Measurements from ENCODE around the gene PELI1.
A peak's percentile ranks its signal among the peaks of the same experiment; 100 is the strongest.
"Not testable (repeated sequence)": the region's sequence is repeated elsewhere in the genome, so short reads cannot be mapped to it uniquely, and the experiment has no call there.

Gene PELI1

GRCh38 chr2:64120008-64120407, 24.2 kb downstream of the PELI1 start:
- no peak for DNase-seq

GRCh38 chr2:64119369-64119768, 24.9 kb downstream of the PELI1 start:
- no peak for DNase-seq

GRCh38 chr2:64115808-64116598, 28.2 kb downstream of the PELI1 start:
- peak in 1 of 5 experiments; percentile 20 for DNase-seq

- DNase-seq = no peak
Observed at GRCh38 chr2:64114912-64115277, 29.3 kb downstream of the PELI1 start.

GRCh38 chr2:64114063-64114911, 29.9 kb downstream of the PELI1 start:
- peak in 1 of 5 experiments; percentile 92 for DNase-seq

GRCh38 chr2:64112016-64112415, 32.2 kb downstream of the PELI1 start:
- DNase-seq = no peak

- DNase-seq = no peak
Observed at GRCh38 chr2:64111426-64111825, 32.8 kb downstream of the PELI1 start.

DNA sequence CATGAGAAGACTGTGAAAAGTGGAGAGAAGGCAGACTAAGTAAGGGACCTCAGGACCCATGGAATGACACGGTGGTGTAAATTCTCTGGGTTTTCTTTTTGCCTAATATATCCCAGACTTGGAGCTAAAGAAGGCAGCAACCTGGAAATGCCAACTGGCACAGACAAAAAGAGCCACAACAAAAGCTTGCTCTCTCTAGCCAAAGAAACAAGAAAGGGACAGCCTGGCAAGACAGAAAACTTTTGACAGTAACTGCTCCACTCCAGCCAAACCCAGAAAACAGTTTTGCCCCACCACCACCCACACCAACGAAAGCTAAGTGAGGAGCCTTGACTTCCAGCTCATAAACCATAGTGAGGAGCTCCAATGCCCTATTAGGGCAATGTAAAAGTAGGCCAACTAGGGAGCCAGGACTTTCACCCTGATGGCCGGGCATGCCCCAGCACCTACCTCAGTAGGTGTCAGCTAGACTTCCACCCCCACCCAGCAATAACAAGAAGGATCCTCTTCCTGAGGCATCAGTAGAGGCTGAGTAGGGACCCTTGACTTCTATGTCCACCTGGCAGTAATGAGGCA, 35.5 kb downstream of the PELI1 start:
- no peak for DNase-seq

DNA sequence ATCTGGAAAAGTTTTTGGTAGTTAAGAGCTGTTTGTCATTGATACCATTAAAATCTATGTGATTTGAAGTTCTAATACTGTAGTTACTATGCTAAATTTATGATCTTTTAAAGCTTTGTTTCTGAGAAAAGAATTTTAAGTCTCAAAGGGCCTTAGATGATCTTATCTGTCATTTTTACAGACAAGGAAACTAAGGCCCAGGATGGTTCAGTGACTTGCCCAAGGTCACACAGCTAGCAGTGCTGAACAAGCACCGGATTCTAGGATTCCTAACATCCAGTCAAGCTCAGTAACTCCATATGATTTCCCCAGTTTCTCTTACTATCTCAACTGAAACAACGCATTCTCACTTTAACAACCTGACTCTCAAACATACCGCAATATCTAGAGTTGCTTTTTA, 37.7 kb downstream of the PELI1 start:
- DNase-seq = no peak

- no peak for DNase-seq
Observed at GRCh38 chr2:64105670-64106461, 38.4 kb downstream of the PELI1 start.

DNA sequence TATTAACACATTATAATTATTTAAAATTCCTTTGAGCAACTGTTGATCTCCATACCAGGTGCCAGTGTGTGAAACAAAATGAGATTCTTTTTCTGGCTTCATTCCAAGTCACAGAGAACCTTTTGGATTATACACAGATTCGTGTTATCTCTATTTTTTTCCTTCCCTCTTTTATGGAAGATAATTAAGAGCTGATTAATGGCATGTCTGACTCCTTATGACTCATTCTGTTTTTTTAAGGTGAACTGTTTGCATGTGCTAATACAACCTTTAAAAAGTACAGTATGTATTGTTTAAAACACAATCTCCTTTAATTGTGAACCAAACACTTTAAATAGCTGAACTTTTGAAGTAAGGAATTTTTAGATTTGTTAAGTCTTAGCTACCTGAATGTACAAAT, 39.3 kb downstream of the PELI1 start:
- no peak for DNase-seq

DNA sequence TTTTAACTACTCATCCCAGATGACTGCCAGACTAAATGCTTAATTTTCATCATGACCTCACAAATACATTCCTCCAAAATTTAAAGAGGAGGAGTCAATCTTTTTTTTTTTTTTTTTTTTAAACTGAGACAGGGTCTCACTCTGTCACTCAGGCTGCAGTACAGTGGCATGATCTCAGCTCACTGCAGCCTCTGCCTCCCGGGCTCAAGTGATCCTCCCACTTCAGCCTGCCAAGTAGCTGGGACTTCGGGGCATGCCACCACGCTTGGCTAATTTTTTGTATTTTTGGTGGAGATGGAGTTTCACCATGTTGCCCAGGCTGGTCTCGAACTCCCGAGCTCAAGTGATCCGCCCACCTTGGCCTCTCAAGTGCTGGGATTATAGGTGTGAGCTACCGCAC, 41.5 kb downstream of the PELI1 start:
- not testable (repeated sequence) for DNase-seq

- DNase-seq = peak in 1 of 5 experiments; percentile 86
Observed at GRCh38 chr2:64101141-64101591, 43.1 kb downstream of the PELI1 start.

DNA sequence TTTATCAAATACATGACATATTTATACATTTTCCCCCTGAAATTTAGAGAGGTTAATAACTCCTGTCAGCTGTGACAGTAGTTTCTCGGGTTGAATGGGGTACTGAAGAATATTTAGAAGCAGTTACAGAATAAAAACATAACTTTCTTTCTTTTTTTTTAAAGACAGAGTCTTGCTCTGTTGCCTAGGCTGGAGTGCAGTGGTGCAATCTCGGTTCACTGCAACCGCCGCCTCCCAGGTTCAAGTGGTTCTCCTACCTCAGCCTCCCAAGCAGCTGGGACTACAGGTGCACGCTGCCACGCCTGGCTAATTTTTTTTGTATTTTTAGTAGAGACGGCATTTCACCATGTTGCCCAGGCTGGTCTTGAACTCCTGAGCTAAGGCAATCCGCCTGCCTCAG, 43.6 kb downstream of the PELI1 start:
- DNase-seq = not testable (repeated sequence)

- no peak for DNase-seq
Observed at GRCh38 chr2:64094663-64095382, 49.4 kb downstream of the PELI1 start.

DNA sequence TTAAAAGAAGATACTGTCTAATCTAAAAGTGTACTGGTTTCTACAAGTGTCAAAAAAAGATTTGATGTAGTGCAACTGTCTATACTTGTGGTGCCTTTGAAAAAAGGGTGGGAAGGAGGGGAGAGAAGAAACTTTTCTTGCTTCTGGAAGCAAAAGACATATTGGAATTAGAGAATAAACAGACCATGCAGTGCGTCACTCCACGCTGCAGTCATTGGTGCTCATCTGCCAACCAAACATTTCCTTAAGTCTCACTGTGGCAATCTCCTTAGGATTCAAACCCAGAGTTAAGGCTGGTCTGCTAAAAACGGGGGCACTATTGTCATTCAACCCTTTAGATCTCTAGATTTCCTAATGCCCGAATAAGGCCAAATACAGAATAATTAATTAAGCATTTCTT, 50.9 kb downstream of the PELI1 start:
- no peak for DNase-seq

DNA sequence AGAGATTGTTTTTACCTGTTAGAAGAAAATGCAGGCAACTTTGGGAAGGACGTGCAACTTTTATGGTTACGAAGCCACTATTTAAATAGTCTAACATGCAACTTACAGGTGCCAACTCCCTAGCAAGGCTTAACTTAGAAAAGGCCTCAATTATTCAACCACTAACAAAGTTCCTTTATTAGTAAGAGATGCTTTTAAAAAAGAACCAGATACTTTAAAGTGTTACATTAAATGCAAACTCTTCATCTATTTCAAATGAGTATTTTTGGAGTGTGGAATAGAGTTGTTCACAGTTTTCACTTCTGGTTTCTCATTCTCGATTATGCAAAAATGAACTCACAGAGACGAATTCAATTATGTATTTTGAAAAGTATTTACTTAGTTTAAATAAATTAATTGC, 51.7 kb downstream of the PELI1 start:
- no peak for DNase-seq

DNA sequence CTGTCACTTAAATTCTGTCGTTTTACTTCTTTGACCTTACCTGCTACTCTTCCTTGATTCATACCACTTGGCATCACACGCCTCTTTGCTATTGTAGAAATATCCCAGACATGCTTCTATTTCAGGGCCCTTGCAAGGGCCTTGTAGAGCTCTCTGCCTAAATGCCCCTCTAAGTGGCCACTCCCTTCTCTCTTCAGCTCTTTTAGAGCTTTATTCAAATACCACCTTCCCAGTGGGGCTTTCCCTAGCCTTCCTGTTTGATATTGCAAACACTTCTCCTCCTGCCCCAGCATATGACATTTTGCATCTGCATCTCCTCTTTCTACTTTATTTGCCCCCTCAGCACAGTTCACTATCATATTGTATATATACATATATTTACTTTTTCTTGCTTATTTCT, 54.0 kb downstream of the PELI1 start:
- no peak for DNase-seq

DNA sequence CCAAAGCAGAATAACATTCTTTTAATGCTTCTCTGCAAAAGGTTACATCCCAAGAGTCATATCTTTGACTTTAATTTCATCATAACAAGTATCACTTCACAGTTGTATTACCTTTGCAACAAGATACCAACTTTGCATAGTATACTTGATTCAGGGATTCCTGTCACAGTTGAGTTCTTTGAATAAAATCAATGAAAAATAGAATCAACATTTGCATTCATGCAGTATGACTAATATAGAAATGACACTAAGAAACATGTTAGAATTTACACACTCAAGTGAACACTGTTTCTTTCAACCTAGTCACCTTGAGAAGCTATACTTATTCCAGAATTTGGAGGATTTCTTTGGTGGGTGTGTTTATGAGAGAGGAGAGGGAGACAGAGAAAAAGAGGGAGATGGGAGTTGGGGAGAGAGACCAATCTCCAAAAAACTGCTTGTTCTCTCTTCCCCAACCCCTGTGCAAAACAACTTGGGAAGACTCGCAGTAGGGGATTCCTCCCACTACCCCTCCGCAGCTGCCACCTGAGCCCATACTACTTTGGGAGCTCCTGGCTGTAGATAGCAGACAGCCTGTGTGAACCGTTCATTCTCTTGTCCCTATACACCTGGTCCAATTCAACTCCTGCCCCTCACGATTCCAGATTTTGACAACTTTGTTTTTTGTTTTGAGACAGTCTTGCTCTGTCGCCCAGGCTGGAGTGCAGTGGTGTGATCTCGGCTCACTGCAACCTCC, 57.7 kb downstream of the PELI1 start:
- no peak for DNase-seq

- DNase-seq = no peak
Observed at GRCh38 chr2:64085936-64086335, 58.3 kb downstream of the PELI1 start.

DNA sequence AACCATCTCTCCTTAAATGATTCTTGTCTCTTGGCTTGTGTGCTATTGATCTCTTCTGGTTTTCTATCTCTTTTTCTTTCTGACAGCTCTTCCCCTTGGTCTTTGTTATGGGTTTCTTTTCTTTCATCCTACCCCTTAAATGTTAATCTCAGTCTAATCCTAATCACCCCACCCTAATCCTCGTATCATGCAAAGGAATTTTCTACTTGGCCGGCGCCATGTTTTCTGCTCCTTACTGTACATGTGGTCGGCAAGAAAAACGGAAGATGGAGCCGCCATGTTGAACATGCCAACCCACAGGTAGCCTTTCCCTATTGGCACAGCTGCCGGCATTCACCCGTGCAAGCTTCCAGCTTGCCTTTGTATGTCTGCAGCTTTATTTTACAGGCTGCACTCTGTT, 63.2 kb downstream of the PELI1 start:
- DNase-seq = no peak
